GM12878 (cell line): ENCODE results near the gene TIMM10B. TPM values are rescaled to one million over a fixed set of nuclear protein-coding genes. Genes with fewer than 3 reads are reported as not detected.

Experiments
- ATAC-seq: fragments of 200-7000 bp; cut with Tn5 transposase; 3 replicates; pipeline ENCODE4 v1.9.1; 2020; ENCODE audit warnings: mild to moderate bottlenecking, moderate library complexity
- BruUV-seq: library from RNA; stranded (reverse); fragments of 400-500 nt; replicated peaks from 2 replicates; lab custom pipeline; 2021; lab: Mats Ljungman, UMichigan
- CTCF ChIA-PET: fragments of 300-600 bp; sonication (Branson Sonifier 250); formaldehyde crosslinking; extraction: SDS; loops from one replicate; lab custom pipeline; 2021; ENCODE audit warnings: inconsistent platforms; lab: Yijun Ruan, JAX
- POLR2A ChIA-PET: fragments of 350-600 bp; formaldehyde crosslinking; extraction: SDS; loops from one replicate; lab custom pipeline; 2021; ENCODE audit warnings: inconsistent platforms; lab: Charles Lee
- RAD21 ChIA-PET: fragments of 300-600 bp; sonication (Branson Sonifier 250); formaldehyde crosslinking; loops from one replicate; lab custom pipeline; 2023; ENCODE audit warnings: antibody characterized with exemption; ENCODE audit not compliant: unreplicated experiment; lab: Charles Lee
- SMC1A ChIA-PET: fragments of 300-600 bp; sonication (Branson Sonifier 250); formaldehyde crosslinking; loops from one replicate; lab custom pipeline; 2023; ENCODE audit not compliant: unreplicated experiment, uncharacterized antibody; lab: Charles Lee
- DNase-seq: peaks from one replicate; pipeline ENCODE4 v3.0.0-alpha.2; 2011; ENCODE audit warnings: low read depth, low spot score
- FAIRE-seq: peaks from 3 replicates; lab custom pipeline; 2011; peaks lifted over from hg19 to GRCh38; lab: Jason Lieb, UNC
- H2AFZ ChIP-seq: 2 replicates; pipeline ENCODE4 v1.6.0; 2011; ENCODE audit warnings: low read depth, low read length, control low read depth; ENCODE audit not compliant: control insufficient read depth
- H3K27ac ChIP-seq: 2 replicates; pipeline ENCODE4 v1.5.1; 2011; ENCODE audit warnings: control low read depth; ENCODE audit not compliant: control insufficient read depth, insufficient read depth
- H3K27me3 ChIP-seq, 2 experiments: replicated peaks in 1 of 2; 2 replicates each; pipeline versions ENCODE4 v1.6.0 to v1.6.1; 2011; ENCODE audit warnings: low read length in 1 of 2; ENCODE audit not compliant: control insufficient read depth in 2 of 2, insufficient read depth in 2 of 2
- H3K36me3 ChIP-seq, 2 experiments: 2 replicates each; pipeline ENCODE4 v1.5.1; 2011; ENCODE audit warnings: low read length in 1 of 2; ENCODE audit not compliant: control insufficient read depth in 2 of 2, insufficient read depth in 2 of 2
- H3K4me1 ChIP-seq: 2 replicates; pipeline ENCODE4 v1.6.1; 2011; ENCODE audit warnings: mild to moderate bottlenecking, low read length, moderate library complexity, mixed read lengths; ENCODE audit not compliant: control insufficient read depth, insufficient read depth
- H3K4me2 ChIP-seq: 2 replicates; pipeline ENCODE4 v1.6.0; 2011; ENCODE audit warnings: control low read depth; ENCODE audit not compliant: control insufficient read depth, insufficient read depth
- H3K4me3 ChIP-seq: fragments of 200-600 bp; sonication (generic); 2 replicates; pipeline ENCODE4 v1.5.1; 2016
- H3K79me2 ChIP-seq: 2 replicates; pipeline ENCODE4 v1.6.0; 2011; ENCODE audit warnings: low read length; ENCODE audit not compliant: control insufficient read depth, insufficient read depth
- H3K9ac ChIP-seq: 2 replicates; pipeline ENCODE4 v1.8.0; 2011; ENCODE audit warnings: low read length, control low read depth, mixed read lengths; ENCODE audit not compliant: control insufficient read depth, insufficient read depth
- H3K9me3 ChIP-seq: replicated peaks from 3 replicates; pipeline ENCODE4 v1.5.1; 2011; ENCODE audit warnings: mild to moderate bottlenecking, low read length; ENCODE audit not compliant: control insufficient read depth, insufficient read depth
- H4K20me1 ChIP-seq: 2 replicates; pipeline ENCODE4 v1.6.0; 2011; ENCODE audit not compliant: control insufficient read depth, insufficient read depth
- BACH1 ChIP-seq: fragments of 450-650 bp; IDR thresholded peaks from 2 replicates; pipeline ENCODE4 v1.6.1; 2017; ENCODE audit warnings: mild to moderate bottlenecking, borderline replicate concordance
- EP300 ChIP-seq, 2 experiments: fragments of 150-350 bp in 1 of 2; IDR thresholded peaks; 2 replicates each; pipeline ENCODE4 v1.6.1; 2011 to 2012; ENCODE audit warnings: low read depth in 2 of 2, low read length in 2 of 2, borderline replicate concordance in 1 of 2, improper control_type of control experiment in 1 of 2, inconsistent platforms in 1 of 2; ENCODE audit not compliant: control insufficient read depth in 1 of 2
- EZH2 ChIP-seq: IDR thresholded peaks from 2 replicates; pipeline ENCODE4 v1.6.1; 2012; ENCODE audit warnings: low read depth, mild to moderate bottlenecking, control low read depth, inconsistent platforms, low read length, borderline replicate concordance; ENCODE audit not compliant: control insufficient read depth
- FOXM1 ChIP-seq: IDR thresholded peaks from 2 replicates; pipeline ENCODE4 v1.6.1; 2012; ENCODE audit warnings: low read depth, mild to moderate bottlenecking, inconsistent platforms, low read length, moderate library complexity
- JUNB ChIP-seq: IDR thresholded peaks from 2 replicates; pipeline ENCODE4 v1.6.1; 2016; ENCODE audit warnings: antibody characterized with exemption, mild to moderate bottlenecking
- NFYB ChIP-seq: IDR thresholded peaks from 2 replicates; pipeline ENCODE4 v1.6.1; 2011; ENCODE audit warnings: low read depth, mild to moderate bottlenecking, low read length, improper control_type of control experiment, moderate library complexity; ENCODE audit not compliant: insufficient read depth
- PBX3 ChIP-seq: IDR thresholded peaks from 2 replicates; pipeline ENCODE4 v1.6.1; 2011; ENCODE audit warnings: mild to moderate bottlenecking, low read depth, low read length, moderate library complexity; ENCODE audit not compliant: insufficient replicate concordance
- RB1 ChIP-seq: fragments of 450-650 bp; formaldehyde crosslinking; IDR thresholded peaks from 2 replicates; pipeline ENCODE4 v1.6.1; 2017; ENCODE audit warnings: mild to moderate bottlenecking, borderline replicate concordance
- SIN3A ChIP-seq: IDR thresholded peaks from 2 replicates; pipeline ENCODE4 v1.6.1; 2012; ENCODE audit warnings: low read depth, low read length, improper control_type of control experiment
- SPI1 ChIP-seq: IDR thresholded peaks from 2 replicates; pipeline ENCODE4 v1.6.1; 2011; ENCODE audit warnings: low read depth, mild to moderate bottlenecking, low read length, moderate library complexity, borderline replicate concordance; ENCODE audit not compliant: insufficient read depth
- TBL1XR1 ChIP-seq: IDR thresholded peaks from 2 replicates; pipeline ENCODE4 v1.6.1; 2012; ENCODE audit warnings: low read depth, low read length, improper control_type of control experiment
- WRNIP1 ChIP-seq: IDR thresholded peaks from 2 replicates; pipeline ENCODE4 v1.6.1; 2011; ENCODE audit warnings: low read depth, low read length, improper control_type of control experiment, borderline replicate concordance
- ZNF622 ChIP-seq: fragments of 450-650 bp; IDR thresholded peaks from 2 replicates; pipeline ENCODE4 v1.6.1; 2017; ENCODE audit warnings: mild to moderate bottlenecking, inconsistent platforms
- WGBS: methylation state at CpG from one replicate; pipeline ENCODE4 v1.1.6; 2016; ENCODE audit warnings: low lambda C conversion rate; ENCODE audit not compliant: insufficient replicate concordance, insufficient coverage; ENCODE audit errors: missing lambda C conversion rate; 5-methylcytosine and 5-hydroxymethylcytosine counted together
- in situ Hi-C: fragments of 300-500 bp; cut with MboI; formaldehyde crosslinking; loops from 9 replicates; pipeline ENCODE4 v1.14.3; 2018; ENCODE audit warnings: mixed read lengths
- intact Hi-C: fragments of 100-400 bp; cut with micrococcal nuclease; formaldehyde crosslinking; loops from one replicate; pipeline ENCODE4 v1.14.2; 2022; ENCODE audit not compliant: unreplicated experiment
- polyA plus RNA-seq, 11 experiments: library from polyadenylated mRNA; depleted of rRNA in 4 of 11; unstranded in 6 of 11; stranded (reverse) in 5 of 11; fragments of >200 nt; fragmentation: Nextera tagmentation in 4 of 11; fragmentation: Illumina TruSeq in 1 of 11; extraction: Ambion mirVana in 4 of 11; extraction: Trizol in 1 of 11; gene quantifications; 1 replicate in 1 of 11; 2 replicates in 10 of 11; pipeline versions ENCODE4 v1.2.1 to v1.2.3, GENCODE V29; 2011 to 2016; ENCODE audit warnings: inconsistent platforms in 2 of 11, missing spikeins in 2 of 11, low read depth in 1 of 11
- total RNA-seq, 4 experiments: library from RNA; depleted of rRNA in 3 of 4; stranded (reverse); fragments of >200 nt in 3 of 4; fragmentation: Illumina TruSeq in 1 of 4; extraction: Trizol in 1 of 4; gene quantifications; 2 replicates each; pipeline versions ENCODE4 v1.2.1 to v1.2.3, GENCODE V29; 2013 to 2021
- TF ChIP-seq, protein P1 (sequence below): IDR thresholded peaks from 2 replicates; pipeline ENCODE4 v1.6.1; 2011; ENCODE audit warnings: borderline replicate concordance, low read depth, mild to moderate bottlenecking, moderate library complexity, mixed read lengths, low read length; ENCODE audit not compliant: insufficient read depth; ENCODE audit errors: extremely low read length
- TF ChIP-seq, protein P2 (sequence below): fragments of 450-650 bp; IDR thresholded peaks from 2 replicates; pipeline ENCODE4 v1.6.1; 2016; ENCODE audit warnings: mild to moderate bottlenecking

The TIMM10B gene
- total and polyA plus RNA-seq, 10 of the 15 experiments (the other 5 are each of a cell fraction or from before 2014, with no cell fraction given): 30.3 to 126 (median 53.1) TPM

- CTCF ChIA-PET: interaction anchor here (0.7 to 17.4 kb wide), 7 partner anchors 9 to 253 kb away, joined by 3 to 560 read pairs (median 4); no protein-coding TSS in a partner anchor
These were observed 28.1 kb upstream of the TIMM10B start for GRCh38 chr11:6453152-6453551.

GRCh38 chr11:6455070-6455469, 26.2 kb upstream of the TIMM10B start:
- no peaks in the 10 kb centered on the region; a peak in 1 of 4 replicates for H3K36me3 ChIP-seq
- no peak overlapping the region for H3K27ac ChIP-seq
- no peak overlapping the region for H3K9ac ChIP-seq
- intact Hi-C loops (no loop called here), in situ Hi-C loops (no loop called here)
- no TSS peak for BruUV-seq
- 41% methylated on average over 2 of the region's 2 CpGs for WGBS
- FAIRE-seq (no peak), DNase-seq (no peak), ATAC-seq (no peak)
- H3K9me3 ChIP-seq: no peaks in the 10 kb centered on the region
- RAD21 ChIA-PET: interaction anchor here (1.7 to 2.1 kb wide), 2 partner anchors 11 to 76 kb away, joined by 4 to 5 read pairs; no protein-coding TSS in a partner anchor
- H2AFZ ChIP-seq: no peak overlapping the region
- POLR2A ChIA-PET: no interaction called here
- CTCF ChIA-PET: interaction anchor here (1.2 to 2.7 kb wide), 3 partner anchors 11 to 50 kb away, joined by 4 to 14 read pairs (median 7); no protein-coding TSS in a partner anchor
- H3K4me1 ChIP-seq: no peaks in the 10 kb centered on the region
- H3K4me2 ChIP-seq: no peak overlapping the region
- no peak overlapping the region for H3K4me3 ChIP-seq
- SMC1A ChIA-PET: interaction anchor here (0.7 to 2.1 kb wide), 6 partner anchors 11 to 79 kb away, joined by 3 to 8 read pairs (median 4); no protein-coding TSS in a partner anchor
- no peaks in the 10 kb centered on the region for H4K20me1 ChIP-seq
- H3K27me3 ChIP-seq: no peaks in the 10 kb centered on the region
- H3K79me2 ChIP-seq: no peaks in the 10 kb centered on the region
- no peak for TF ChIP-seq WRNIP1
- TF ChIP-seq JUNB: no peak
- TF ChIP-seq, protein P1, sequence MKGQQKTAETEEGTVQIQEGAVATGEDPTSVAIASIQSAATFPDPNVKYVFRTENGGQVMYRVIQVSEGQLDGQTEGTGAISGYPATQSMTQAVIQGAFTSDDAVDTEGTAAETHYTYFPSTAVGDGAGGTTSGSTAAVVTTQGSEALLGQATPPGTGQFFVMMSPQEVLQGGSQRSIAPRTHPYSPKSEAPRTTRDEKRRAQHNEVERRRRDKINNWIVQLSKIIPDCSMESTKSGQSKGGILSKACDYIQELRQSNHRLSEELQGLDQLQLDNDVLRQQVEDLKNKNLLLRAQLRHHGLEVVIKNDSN: no peak
- no peak for TF ChIP-seq BACH1
- no peak for TF ChIP-seq NFYB
- TF ChIP-seq TBL1XR1: no peak
- TF ChIP-seq RB1: no peak
- no peak for TF ChIP-seq SPI1
- no peak for TF ChIP-seq PBX3
- TF ChIP-seq EZH2: no peak

More at GRCh38 chr11:6453152-6453551, 28.1 kb upstream of the TIMM10B start:
- no peak overlapping the region for H3K4me3 ChIP-seq
- no peaks in the 10 kb centered on the region for H3K4me1 ChIP-seq
- H2AFZ ChIP-seq: no peak overlapping the region
- no peak overlapping the region for H3K27ac ChIP-seq
- no peaks in the 10 kb centered on the region for H3K9me3 ChIP-seq
- no peak for FAIRE-seq
- RAD21 ChIA-PET: interaction anchor here (1.0 to 1.4 kb wide), 2 partner anchors 9 to 51 kb away, joined by 3 to 8 read pairs; no protein-coding TSS in a partner anchor
- no peak for TF ChIP-seq EP300 (IDR thresholded peaks at IDR 0.05; ENCODE audit: borderline replicate concordance in 1 of 2, control insufficient read depth in 1 of 2, low read depth in 2 of 2, low read length in 2 of 2)
- no peak for TF ChIP-seq ZNF622
- no peak for TF ChIP-seq SIN3A
- TF ChIP-seq, protein P2, sequence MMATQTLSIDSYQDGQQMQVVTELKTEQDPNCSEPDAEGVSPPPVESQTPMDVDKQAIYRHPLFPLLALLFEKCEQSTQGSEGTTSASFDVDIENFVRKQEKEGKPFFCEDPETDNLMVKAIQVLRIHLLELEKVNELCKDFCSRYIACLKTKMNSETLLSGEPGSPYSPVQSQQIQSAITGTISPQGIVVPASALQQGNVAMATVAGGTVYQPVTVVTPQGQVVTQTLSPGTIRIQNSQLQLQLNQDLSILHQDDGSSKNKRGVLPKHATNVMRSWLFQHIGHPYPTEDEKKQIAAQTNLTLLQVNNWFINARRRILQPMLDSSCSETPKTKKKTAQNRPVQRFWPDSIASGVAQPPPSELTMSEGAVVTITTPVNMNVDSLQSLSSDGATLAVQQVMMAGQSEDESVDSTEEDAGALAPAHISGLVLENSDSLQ: no peak
- TF ChIP-seq FOXM1: no peak
- intact Hi-C loops (no loop called here), in situ Hi-C loops (no loop called here)
- H3K27me3 ChIP-seq: no peaks in the 10 kb centered on the region
- SMC1A ChIA-PET: interaction anchor here (0.9 to 2.0 kb wide), 4 partner anchors 9 to 74 kb away, joined by 3 to 6 read pairs (median 4); no protein-coding TSS in a partner anchor
- no peak overlapping the region for H3K9ac ChIP-seq
- BruUV-seq: no TSS peak
- H3K4me2 ChIP-seq: no peak overlapping the region
- H3K79me2 ChIP-seq: no peaks in the 10 kb centered on the region
- WGBS: 100% methylated on average over 2 of the region's 2 CpGs
- POLR2A ChIA-PET: no interaction called here
- H4K20me1 ChIP-seq: no peaks in the 10 kb centered on the region
- no peaks in the 10 kb centered on the region; a peak in 1 of 4 replicates for H3K36me3 ChIP-seq
- no peak for DNase-seq
- no peak for ATAC-seq
